Esophagus muscularis mucosa (tissue), 3 donors: ENCODE data around the gene GPC1.

Experiments
- CTCF ChIP-seq, 3 experiments: fragments of 200-600 bp in 2 of 3; fragments of 450-650 bp in 1 of 3; sonication (generic) in 2 of 3; IDR thresholded peaks; one replicate each; pipeline ENCODE4 v1.5.1; 2017 to 2019; ENCODE audit warnings: antibody characterized with exemption in 3 of 3, mild to moderate bottlenecking in 2 of 3, moderate library complexity in 1 of 3
- POLR2A ChIP-seq: fragments of 450-650 bp; IDR thresholded peaks from one replicate; pipeline ENCODE4 v1.6.1; 2017; ENCODE audit warnings: antibody characterized with exemption, moderate library complexity, mild to moderate bottlenecking, low read depth

- TF ChIP-seq CTCF (IDR thresholded peaks at IDR 0.05) = no peak
- TF ChIP-seq POLR2A = no peak
Measured at GRCh38 chr2:240511351-240512108, 76.1 kb downstream of the GPC1 start.
